ENCODE results near the gene CCT3. TPM values are rescaled to one million over a fixed set of nuclear protein-coding genes. Genes with fewer than 3 reads are reported as not detected.

CCT3 gene
- total RNA-seq: 302 TPM

DNA sequence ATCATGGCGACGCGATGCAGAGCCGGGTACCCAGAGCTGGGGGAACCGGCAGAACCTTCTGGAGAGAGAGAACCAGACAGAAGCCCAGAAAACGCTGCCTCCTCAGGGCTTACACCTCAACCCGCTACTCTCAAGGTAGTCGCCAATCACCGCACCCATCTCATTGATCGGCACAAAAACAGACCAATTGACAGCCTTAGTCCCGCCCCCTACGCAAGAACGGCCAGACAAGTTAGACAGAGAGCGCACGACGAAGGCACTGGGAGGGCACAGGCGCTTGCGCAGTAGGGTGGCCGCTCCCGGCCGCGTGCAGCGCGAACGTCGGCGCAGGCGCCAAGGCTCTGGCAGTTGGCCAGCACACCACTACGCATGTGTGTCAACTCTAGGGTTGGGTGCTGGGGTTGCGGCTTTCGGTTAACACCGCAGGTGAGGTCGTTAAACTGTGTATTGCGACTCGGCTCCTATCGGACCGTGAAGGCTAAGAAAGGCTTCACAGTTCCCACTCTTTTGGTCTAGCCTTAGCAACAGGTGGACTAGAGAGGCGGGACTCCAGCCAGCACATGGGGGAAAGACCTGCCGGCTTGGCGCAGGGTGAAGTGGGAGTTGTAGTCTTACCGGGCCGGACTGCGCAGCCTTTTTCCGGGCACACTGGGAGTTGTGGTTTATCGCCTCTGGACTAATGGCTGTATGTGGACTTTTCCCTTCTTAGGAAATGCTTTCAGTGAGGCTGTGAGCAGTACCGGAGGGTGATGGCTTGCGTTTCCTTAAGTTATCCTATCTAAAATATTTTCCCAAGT lies at the start of gene CCT3, which contains the start of gene TSACC:
Gene CCT3 (minus strand): TSS at position 113 of the 797 bp plus-strand sequence. CDS start 108 bp downstream, at position 5.
Gene TSACC (plus strand): TSS at position 347 of the 797 bp plus-strand sequence. CDS start 1,232 bp downstream, outside the sequence.

GRCh38 chr1:156368889-156369684 lies 31.0 kb upstream of the CCT3 start, which contains the start of gene RHBG:
RHBG (plus strand) TSS chr1:156369211; CDS start chr1:156369250, 39 bp downstream.

DNA sequence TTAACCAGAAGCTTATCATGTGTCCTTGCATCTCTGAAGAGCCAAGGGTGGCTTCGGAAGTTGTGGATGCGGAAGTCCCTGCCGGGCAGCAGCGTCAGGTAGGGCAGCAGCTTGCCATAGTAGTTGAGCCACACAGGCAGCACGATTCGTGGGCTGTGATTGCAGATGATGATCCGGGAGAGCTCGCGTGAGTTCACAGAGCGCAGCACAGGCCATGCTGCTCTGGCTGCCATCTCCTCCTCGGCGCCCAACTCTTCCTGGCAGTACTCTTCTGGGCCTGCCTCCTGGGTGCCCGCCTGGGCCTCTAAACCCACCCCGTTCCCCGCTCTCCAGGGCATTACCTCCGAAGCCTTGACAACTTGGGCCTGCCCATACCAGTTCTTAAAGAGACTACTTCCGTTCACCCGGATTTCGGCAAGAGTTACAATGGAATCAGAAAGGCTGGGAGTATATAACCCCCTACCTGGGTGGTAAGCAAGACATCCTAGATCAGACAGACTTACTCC lies 39.2 kb downstream of the CCT3 start, which contains the start of gene VHLL:
Gene VHLL (minus strand): TSS at position 456 of the 506 bp plus-strand sequence. CDS start 118 bp downstream, at position 338.

DNA sequence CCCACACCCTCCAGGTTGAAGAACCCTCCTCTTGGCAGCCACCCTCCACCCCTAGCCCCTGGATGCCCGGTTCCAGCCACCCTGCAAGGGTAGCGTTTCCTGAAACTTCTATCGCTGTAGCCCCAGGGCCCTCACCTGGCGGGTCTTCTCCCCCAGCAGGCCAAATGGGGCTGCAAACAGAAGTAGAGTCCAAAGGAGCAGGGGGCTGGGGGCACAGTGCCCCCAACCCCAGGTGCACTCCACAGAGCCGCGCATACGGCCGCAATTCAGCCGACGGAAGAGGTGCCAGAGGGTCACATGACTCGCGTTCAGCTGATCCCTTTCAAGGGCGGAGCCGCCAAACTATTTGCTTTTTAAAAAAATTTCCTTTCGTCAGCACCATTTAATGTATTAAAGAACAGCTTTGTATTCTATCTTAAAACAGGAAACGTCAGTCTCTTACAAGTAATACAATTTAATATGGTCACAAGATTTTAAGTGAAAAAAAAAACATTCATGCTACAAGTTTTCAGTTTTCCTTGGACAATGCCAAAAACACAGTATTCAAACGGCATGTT lies 42.6 kb downstream of the CCT3 start, which contains the start of gene GLMP:
Gene GLMP (minus strand): TSS at position 289 of the 557 bp plus-strand sequence. CDS start 34 bp downstream, at position 255.

GRCh38 chr1:156284112-156284511 lies 54.0 kb downstream of the CCT3 start, which contains the start of gene TMEM79:
TMEM79 (plus strand) TSS chr1:156284325; CDS start chr1:156285227, 902 bp downstream.

GRCh38 chr1:156282479-156283222 lies 55.4 kb downstream of the CCT3 start, which contains the start of gene SMG5:
SMG5 (minus strand) TSS chr1:156282825; CDS start chr1:156282680, 145 bp downstream.

Other genes starting within 250 kb of the CCT3 start
- gene LMNA, start 223.6 kb downstream of the CCT3 start, total RNA-seq: 30.4 TPM
- gene SEMA4A, start 184.7 kb downstream of the CCT3 start, total RNA-seq: 34.4 TPM
- gene SLC25A44, start 144.2 kb downstream of the CCT3 start, total RNA-seq: 18.5 TPM
- gene PMF1, start 125.3 kb downstream of the CCT3 start, total RNA-seq: 34.1 TPM
- gene BGLAP, start 96.1 kb downstream of the CCT3 start, total RNA-seq: 1.9 TPM
- gene PAQR6, start 90.2 kb downstream of the CCT3 start, total RNA-seq: 6.6 TPM
- gene SMG5, start 55.5 kb downstream of the CCT3 start, total RNA-seq: 50.1 TPM
- gene TMEM79, start 54.0 kb downstream of the CCT3 start, total RNA-seq: 2.2 TPM
- 14.1 TPM for gene GLMP, start 42.6 kb downstream of the CCT3 start, total RNA-seq
- 1.3 TPM for gene VHLL, start 39.0 kb downstream of the CCT3 start, total RNA-seq
- not detected for gene TSACC, start 234 bp upstream of the CCT3 start, total RNA-seq
- not detected for gene RHBG, start 30.9 kb upstream of the CCT3 start, total RNA-seq
- gene MEF2D, start 162.5 kb upstream of the CCT3 start, total RNA-seq: 10.0 TPM
- 5.9 TPM for gene IQGAP3, start 234.3 kb upstream of the CCT3 start, total RNA-seq
- not detected for gene TTC24, start 241.4 kb upstream of the CCT3 start, total RNA-seq